ENCODE results near the gene NOX4. TPM values are rescaled to one million over a fixed set of nuclear protein-coding genes. Genes with fewer than 3 reads are reported as not detected.

NOX4 gene
- total RNA-seq, 1 experiment from 2014 or later, result 3.0 TPM

- Mint-ChIP-seq H3K4me1 (peaks cover 17 to 22% of the 10 kb centered on the region in 2 experiments), H3K9me3 (no peaks in the 10 kb centered on the region), H3K4me3 (peak overlapping the region; percentile 64 to 81), H3K36me3 (ENCODE audit: insufficient read depth in 1 of 3, low read depth in 3 of 3) (no peaks in the 10 kb centered on the region), H3K27ac (peak overlapping the region in 1 of 3 experiments; percentile 45; a peak in 2 of 7 replicates), H3K27me3 (ENCODE audit: low read depth) (no peaks in the 10 kb centered on the region; the same call in 1 of the 2 replicates)
- peaks cover 10% of the 10 kb centered on the region for H3K23me2 ChIP-seq (ENCODE audit: insufficient read length, low read depth, low read length, poor library complexity, severe bottlenecking)
- H3K23ac ChIP-seq (ENCODE audit: insufficient read length, low read depth, low read length), result no peak overlapping the region
- H3K27me3 ChIP-seq (ENCODE audit: insufficient read depth, low read length), result no peaks in the 10 kb centered on the region
- H3K9ac ChIP-seq (ENCODE audit: extremely low read depth, insufficient read length, low read length), result peak overlapping the region; percentile 55
- no peak overlapping the region for H3K4ac ChIP-seq (ENCODE audit: low read depth, low read length)
- H3K4me2 ChIP-seq (ENCODE audit: insufficient read depth, insufficient read length, low read length), result peak overlapping the region; percentile 80
- DNase-seq, result no peak
- no peak overlapping the region for H3K56ac ChIP-seq (ENCODE audit: insufficient read length, low read depth, low read length)
- no peaks in the 10 kb centered on the region for H3K4me1 ChIP-seq (ENCODE audit: insufficient read depth, low read length)
- no peak overlapping the region; the same call in 1 of the 2 replicates for H3K14ac ChIP-seq (ENCODE audit: insufficient read depth, low read length)
- no peak overlapping the region for H2BK15ac ChIP-seq (ENCODE audit: low read depth, low read length)
- no peaks in the 10 kb centered on the region for H3K9me3 ChIP-seq (ENCODE audit: control insufficient read depth, low read depth, low read length)
- no CpG with 5 or more reads among the region's 3 CpGs for WGBS (ENCODE audit: extremely low coverage, insufficient read length, low lambda C conversion rate)
- H2BK12ac ChIP-seq (ENCODE audit: insufficient read length, low read depth, low read length), result no peak overlapping the region
- TF ChIP-seq, protein P1, sequence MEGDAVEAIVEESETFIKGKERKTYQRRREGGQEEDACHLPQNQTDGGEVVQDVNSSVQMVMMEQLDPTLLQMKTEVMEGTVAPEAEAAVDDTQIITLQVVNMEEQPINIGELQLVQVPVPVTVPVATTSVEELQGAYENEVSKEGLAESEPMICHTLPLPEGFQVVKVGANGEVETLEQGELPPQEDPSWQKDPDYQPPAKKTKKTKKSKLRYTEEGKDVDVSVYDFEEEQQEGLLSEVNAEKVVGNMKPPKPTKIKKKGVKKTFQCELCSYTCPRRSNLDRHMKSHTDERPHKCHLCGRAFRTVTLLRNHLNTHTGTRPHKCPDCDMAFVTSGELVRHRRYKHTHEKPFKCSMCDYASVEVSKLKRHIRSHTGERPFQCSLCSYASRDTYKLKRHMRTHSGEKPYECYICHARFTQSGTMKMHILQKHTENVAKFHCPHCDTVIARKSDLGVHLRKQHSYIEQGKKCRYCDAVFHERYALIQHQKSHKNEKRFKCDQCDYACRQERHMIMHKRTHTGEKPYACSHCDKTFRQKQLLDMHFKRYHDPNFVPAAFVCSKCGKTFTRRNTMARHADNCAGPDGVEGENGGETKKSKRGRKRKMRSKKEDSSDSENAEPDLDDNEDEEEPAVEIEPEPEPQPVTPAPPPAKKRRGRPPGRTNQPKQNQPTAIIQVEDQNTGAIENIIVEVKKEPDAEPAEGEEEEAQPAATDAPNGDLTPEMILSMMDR (conservative IDR thresholded peaks at IDR 0.05), result no peak
- no peak overlapping the region for H4K91ac ChIP-seq (ENCODE audit: insufficient read length, low read depth, low read length)
- H2BK20ac ChIP-seq (ENCODE audit: low read depth, low read length, poor library complexity, severe bottlenecking), result no peak overlapping the region
- no peaks in the 10 kb centered on the region for H3K79me2 ChIP-seq (ENCODE audit: insufficient read depth, low read length)
- no peak overlapping the region for H2BK120ac ChIP-seq (ENCODE audit: low read depth, low read length, poor library complexity, severe bottlenecking)
- no peaks in the 10 kb centered on the region for H4K20me1 ChIP-seq (ENCODE audit: control insufficient read depth, insufficient read depth, insufficient read length)
- no peak overlapping the region for H4K5ac ChIP-seq (ENCODE audit: insufficient read length, low read depth, low read length)
- H2BK5ac ChIP-seq (ENCODE audit: insufficient read length, low read length), result no peak overlapping the region
- H3K79me1 ChIP-seq (ENCODE audit: insufficient read depth, low read depth, low read length, poor library complexity, severe bottlenecking), result no peaks in the 10 kb centered on the region
- no peak overlapping the region for H3K18ac ChIP-seq (ENCODE audit: insufficient read length, low read depth, low read length)
- H3K27ac ChIP-seq (ENCODE audit: insufficient read length, low read depth, low read length), result no peak overlapping the region
- no peak overlapping the region for H4K8ac ChIP-seq (replicated peaks; ENCODE audit: insufficient read length, low read depth, low read length)
- H2AFZ ChIP-seq (ENCODE audit: low read length), result peak overlapping the region; percentile 78
- H2AK5ac ChIP-seq (ENCODE audit: insufficient read length, low read length), result no peak overlapping the region
- H3T11ph ChIP-seq (ENCODE audit: low read length), result no peak overlapping the region
These were observed 584 bp downstream of the NOX4 start for GRCh38 chr11:89490602-89490980.
